Measurements from ENCODE around the gene DRD4.

The DRD4 gene

GRCh38 chr11:635945-636510 lies 1.0 kb upstream of the DRD4 start:
- no peak overlapping the region for H3K4me3 ChIP-seq (ENCODE audit: low read depth, low read length)
- no peak for TF ChIP-seq CTCF (IDR thresholded peaks at IDR 0.05; ENCODE audit: low read depth, low read length, missing control alignments)
- DNase-seq (ENCODE audit: low read depth): no peak
- in situ Hi-C loops (cut with HindIII; ENCODE audit: low sequenced_read_pairs): no loop called here

- H3K4me3 ChIP-seq (ENCODE audit: low read depth, low read length): peak overlapping the region; percentile 14
- in situ Hi-C loops (cut with HindIII; ENCODE audit: low sequenced_read_pairs): no loop called here
- DNase-seq (ENCODE audit: low read depth): no peak
- TF ChIP-seq CTCF (IDR thresholded peaks at IDR 0.05; ENCODE audit: low read depth, low read length, missing control alignments): no peak
Observed at GRCh38 chr11:637333-637592, 194 bp downstream of the DRD4 start.

GRCh38 chr11:637593-638521 lies 788 bp downstream of the DRD4 start:
- in situ Hi-C loops (cut with HindIII; ENCODE audit: low sequenced_read_pairs): no loop called here
- no peak for DNase-seq (ENCODE audit: low read depth)
- H3K4me3 ChIP-seq (ENCODE audit: low read depth, low read length): peak overlapping the region; percentile 14
- no peak for TF ChIP-seq CTCF (IDR thresholded peaks at IDR 0.05; ENCODE audit: low read depth, low read length, missing control alignments)

- DNase-seq (ENCODE audit: low read depth): peak; percentile 16
- in situ Hi-C loops (cut with HindIII; ENCODE audit: low sequenced_read_pairs): no loop called here
- no peak overlapping the region for H3K4me3 ChIP-seq (ENCODE audit: low read depth, low read length)
- TF ChIP-seq CTCF (IDR thresholded peaks at IDR 0.05; ENCODE audit: low read depth, low read length, missing control alignments): no peak
Observed at GRCh38 chr11:638631-639331, 1.7 kb downstream of the DRD4 start.

- H3K4me3 ChIP-seq (ENCODE audit: low read depth, low read length): no peak overlapping the region
- in situ Hi-C loops (cut with HindIII; ENCODE audit: low sequenced_read_pairs): no loop called here
Observed at GRCh38 chr11:639332-639955, 2.4 kb downstream of the DRD4 start.

More at GRCh38 chr11:639332-639955, 2.4 kb downstream of the DRD4 start:
- no peak for TF ChIP-seq CTCF (IDR thresholded peaks at IDR 0.05; ENCODE audit: low read depth, low read length, missing control alignments)
- no peak for DNase-seq (ENCODE audit: low read depth)

Measured in astrocyte of the cerebellum (primary cell).